ENCODE data around the gene DAD1.
A peak's percentile ranks its signal among the peaks of the same experiment; 100 is the strongest.
"Not testable (repeated sequence)": the region's sequence is repeated elsewhere in the genome, so short reads cannot be mapped to it uniquely, and the experiment has no call there.

The DAD1 gene

GRCh38 chr14:22555384-22556011 lies 33.5 kb downstream of the DAD1 start:
- peak overlapping the region; percentile 99 for H3K27ac ChIP-seq (ENCODE audit: low read depth, low read length, poor library complexity, severe bottlenecking)
- H3K27me3 ChIP-seq (ENCODE audit: insufficient read depth, low read length) = no peaks in the 10 kb centered on the region

GRCh38 chr14:22554498-22555383 lies 34.3 kb downstream of the DAD1 start:
- H3K27me3 ChIP-seq (ENCODE audit: insufficient read depth, low read length) = no peaks in the 10 kb centered on the region
- no peaks in the 10 kb centered on the region for H3F3A ChIP-seq (ENCODE audit: insufficient read depth, low read length)
- no peaks in the 10 kb centered on the region for H3K79me2 ChIP-seq (ENCODE audit: insufficient read depth, low read length)
- H3K27ac ChIP-seq (ENCODE audit: low read depth, low read length, poor library complexity, severe bottlenecking) = peak overlapping the region; percentile 99
- no peak overlapping the region for H2AFZ ChIP-seq (ENCODE audit: low read length)
- H3K9me2 ChIP-seq (ENCODE audit: low read depth, low read length) = no peaks in the 10 kb centered on the region
- H3K4me2 ChIP-seq (ENCODE audit: low read length) = peak overlapping the region; percentile 50; the same call in 1 of the 2 replicates
- H3K4me3 ChIP-seq (ENCODE audit: low read depth, low read length, poor library complexity, severe bottlenecking) = no peak overlapping the region
- H3K9me3 ChIP-seq (ENCODE audit: low read length) = no peaks in the 10 kb centered on the region
- peaks cover 31% of the 10 kb centered on the region; the same call in 1 of the 2 replicates for H3K36me3 ChIP-seq (ENCODE audit: insufficient read depth, low read length)
- no peaks in the 10 kb centered on the region for H4K20me1 ChIP-seq (ENCODE audit: insufficient read depth, low read length)
- TF ChIP-seq CTCF (IDR thresholded peaks at IDR 0.05; ENCODE audit: low read length) = no peak
- no peak for TF ChIP-seq EZH2 (IDR thresholded peaks at IDR 0.05; ENCODE audit: borderline replicate concordance, low read length)
- peak overlapping the region; percentile 80 for H3K9ac ChIP-seq (ENCODE audit: low read length)
- H3K4me1 ChIP-seq (ENCODE audit: insufficient read depth, low read length, severe bottlenecking) = peaks cover 77% of the 10 kb centered on the region

More at GRCh38 chr14:22555384-22556011, 33.5 kb downstream of the DAD1 start:
- TF ChIP-seq EZH2 (IDR thresholded peaks at IDR 0.05; ENCODE audit: borderline replicate concordance, low read length) (no peak), CTCF (IDR thresholded peaks at IDR 0.05; ENCODE audit: low read length) (no peak)
- H3K9me3 ChIP-seq (ENCODE audit: low read length) = no peaks in the 10 kb centered on the region
- H3K9me2 ChIP-seq (ENCODE audit: low read depth, low read length) = no peaks in the 10 kb centered on the region
- H3K36me3 ChIP-seq (ENCODE audit: insufficient read depth, low read length) = peaks cover 23% of the 10 kb centered on the region; the same call in 1 of the 2 replicates
- H3K4me3 ChIP-seq (ENCODE audit: low read depth, low read length, poor library complexity, severe bottlenecking) = peak overlapping the region; percentile 21
- H2AFZ ChIP-seq (ENCODE audit: low read length) = no peak overlapping the region
- H3K4me1 ChIP-seq (ENCODE audit: insufficient read depth, low read length, severe bottlenecking) = peaks cover 73% of the 10 kb centered on the region
- peak overlapping the region; percentile 50 for H3K4me2 ChIP-seq (ENCODE audit: low read length)
- no peaks in the 10 kb centered on the region for H3K79me2 ChIP-seq (ENCODE audit: insufficient read depth, low read length)
- H3K9ac ChIP-seq (ENCODE audit: low read length) = peak overlapping the region; percentile 80
- H3F3A ChIP-seq (ENCODE audit: insufficient read depth, low read length) = no peaks in the 10 kb centered on the region
- H4K20me1 ChIP-seq (ENCODE audit: insufficient read depth, low read length) = no peaks in the 10 kb centered on the region

- not testable (repeated sequence) for H3K4me2 ChIP-seq (ENCODE audit: low read length); H3K9me3 ChIP-seq (ENCODE audit: low read length); H3F3A ChIP-seq (ENCODE audit: insufficient read depth, low read length); H3K79me2 ChIP-seq (ENCODE audit: insufficient read depth, low read length); H3K27me3 ChIP-seq (ENCODE audit: insufficient read depth, low read length); H2AFZ ChIP-seq (ENCODE audit: low read length); H4K20me1 ChIP-seq (ENCODE audit: insufficient read depth, low read length); H3K9me2 ChIP-seq (ENCODE audit: low read depth, low read length); H3K4me3 ChIP-seq (ENCODE audit: low read depth, low read length, poor library complexity, severe bottlenecking)
- peaks cover 82% of the 10 kb centered on the region for H3K4me1 ChIP-seq (ENCODE audit: insufficient read depth, low read length, severe bottlenecking)
- H3K36me3 ChIP-seq (ENCODE audit: insufficient read depth, low read length) = peaks cover 38% of the 10 kb centered on the region; the same call in 1 of the 2 replicates
- peak overlapping the region; percentile 99 for H3K27ac ChIP-seq (ENCODE audit: low read depth, low read length, poor library complexity, severe bottlenecking)
- 0 out of 2 replicates have a peak overlapping the region, but pooled peaks have one; percentile 9 for H3K9ac ChIP-seq (ENCODE audit: low read length)
Measured at GRCh38 chr14:22553861-22554497, 35.0 kb downstream of the DAD1 start.

Data from OCI-LY1 (cell line).